HepG2 (cell line): Measurements from ENCODE around the gene SLA2. TPM values are rescaled to one million over a fixed set of nuclear protein-coding genes. Genes with fewer than 3 reads are reported as not detected.

Experiments used
- ARID2 ChIP-seq: sonication (generic); formaldehyde crosslinking; IDR thresholded peaks from 2 replicates; pipeline ENCODE4 v1.8.1; 2022; ENCODE audit warnings: mild to moderate bottlenecking, missing genetic modification reagents, borderline replicate concordance
- FOXA1 ChIP-seq, 2 experiments: fragments of 450-650 bp in 1 of 2; sonication (generic) in 1 of 2; formaldehyde crosslinking in 1 of 2; IDR thresholded peaks; 2 replicates each; pipeline versions ENCODE4 v1.4.0 to v1.6.1; 2016 to 2020; ENCODE audit warnings: missing genetic modification reagents in 1 of 2
- GATA4 ChIP-seq: sonication (generic); IDR thresholded peaks from 2 replicates; pipeline ENCODE4 v1.6.1; 2016; ENCODE audit warnings: antibody characterized with exemption, low read depth, borderline replicate concordance
- KLF11 ChIP-seq: IDR thresholded peaks from 2 replicates; pipeline ENCODE4 v1.6.1; 2016; ENCODE audit warnings: missing compliant biosample characterization
- MEIS2 ChIP-seq: sonication (generic); formaldehyde crosslinking; IDR thresholded peaks from 2 replicates; pipeline ENCODE4 v1.9.0; 2021; ENCODE audit warnings: mild to moderate bottlenecking, missing genetic modification reagents
- NFATC3 ChIP-seq: sonication (generic); formaldehyde crosslinking; IDR thresholded peaks from 2 replicates; pipeline ENCODE4 v1.5.1; 2020; ENCODE audit warnings: mild to moderate bottlenecking, missing genetic modification reagents
- PCBP2 ChIP-seq: fragments of 200-400 bp; formaldehyde crosslinking; optimal IDR thresholded peaks from 2 replicates; pipeline ENCODE3; 2018; ENCODE audit warnings: low read length, low read depth; ENCODE audit not compliant: poor library complexity, severe bottlenecking
- PLRG1 ChIP-seq: fragments of 450-650 bp; conservative IDR thresholded peaks from 2 replicates; pipeline ENCODE4 v1.6.1; 2016
- SP140L ChIP-seq: sonication (generic); formaldehyde crosslinking; IDR thresholded peaks from 2 replicates; pipeline ENCODE4 v1.4.0; 2020; ENCODE audit warnings: missing genetic modification reagents, borderline replicate concordance
- SSRP1 ChIP-seq: IDR thresholded peaks from 2 replicates; pipeline ENCODE4 v1.6.1; 2016; ENCODE audit warnings: control low read depth
- YEATS4 ChIP-seq: sonication (generic); formaldehyde crosslinking; IDR thresholded peaks from 2 replicates; pipeline ENCODE4 v1.4.0; 2020; ENCODE audit warnings: missing genetic modification reagents, borderline replicate concordance
- ZC3H4 ChIP-seq: sonication (generic); formaldehyde crosslinking; IDR thresholded peaks from 2 replicates; pipeline ENCODE4 v1.4.0; 2020; ENCODE audit warnings: missing genetic modification reagents, borderline replicate concordance
- ZFP36L1 ChIP-seq: sonication (generic); formaldehyde crosslinking; IDR thresholded peaks from 2 replicates; pipeline ENCODE4 v1.8.0; 2022; ENCODE audit warnings: mild to moderate bottlenecking, missing genetic modification reagents, moderate library complexity
- ZKSCAN8 ChIP-seq: IDR thresholded peaks from 2 replicates; pipeline ENCODE4 v1.6.1; 2016; ENCODE audit warnings: borderline replicate concordance, missing genetic modification reagents, missing compliant biosample characterization
- ZNF124 ChIP-seq: sonication (generic); formaldehyde crosslinking; IDR thresholded peaks from 2 replicates; pipeline ENCODE4 v1.4.0; 2020; ENCODE audit warnings: missing genetic modification reagents
- ZNF143 ChIP-seq: sonication (generic); formaldehyde crosslinking; IDR thresholded peaks from 2 replicates; pipeline ENCODE4 v1.4.0; 2020; ENCODE audit warnings: missing genetic modification reagents
- ZNF614 ChIP-seq: IDR thresholded peaks from 2 replicates; pipeline ENCODE4 v1.6.1; 2018; ENCODE audit warnings: missing biosample characterization, missing genetic modification reagents, inconsistent platforms, borderline replicate concordance
- ZNF652 ChIP-seq: IDR thresholded peaks from 2 replicates; pipeline ENCODE4 v1.6.1; 2016; ENCODE audit warnings: low read depth, borderline replicate concordance
- ZNF788 ChIP-seq: sonication (generic); formaldehyde crosslinking; IDR thresholded peaks from 2 replicates; pipeline ENCODE4 v1.5.0; 2020; ENCODE audit warnings: mild to moderate bottlenecking, missing genetic modification reagents, borderline replicate concordance
- polyA plus RNA-seq, 8 experiments: library from polyadenylated mRNA; depleted of rRNA in 3 of 8; stranded (reverse) in 7 of 8; unstranded in 1 of 8; fragments of >200 nt; fragmentation: Illumina TruSeq in 4 of 8; extraction: Trizol in 4 of 8; gene quantifications; 2 replicates each; pipeline versions ENCODE4 v1.2.1 to v1.2.3, GENCODE V29; 2011 to 2016; ENCODE audit warnings: low read depth in 4 of 8, missing spikeins in 1 of 8, mixed read lengths in 1 of 8; ENCODE audit not compliant: insufficient read depth in 1 of 8
- total RNA-seq, 5 experiments: library from RNA; depleted of rRNA; stranded (reverse); fragments of >200 nt; fragmentation: Illumina TruSeq; extraction: Trizol; gene quantifications; 2 replicates each; pipeline ENCODE4 v1.2.3, GENCODE V29; 2016; ENCODE audit warnings: low read depth in 1 of 5
- TF ChIP-seq, protein P1 (sequence below): sonication (generic); formaldehyde crosslinking; IDR thresholded peaks from 2 replicates; pipeline ENCODE4 v1.4.0; 2020; ENCODE audit warnings: missing genetic modification reagents, mild to moderate bottlenecking, borderline replicate concordance
- TF ChIP-seq, protein P2 (sequence below): IDR thresholded peaks from 2 replicates; pipeline ENCODE4 v1.6.1; 2016; ENCODE audit warnings: control low read depth
- TF ChIP-seq, protein P3 (sequence below): sonication (generic); formaldehyde crosslinking; IDR thresholded peaks from 2 replicates; pipeline ENCODE4 v1.5.1; 2020; ENCODE audit warnings: missing genetic modification reagents, mild to moderate bottlenecking, borderline replicate concordance
- TF ChIP-seq, protein P4 (sequence below): sonication (generic); formaldehyde crosslinking; IDR thresholded peaks from 2 replicates; pipeline ENCODE4 v1.4.0; 2020; ENCODE audit warnings: missing genetic modification reagents

SLA2 gene
- total and polyA plus RNA-seq, 2 of the 13 experiments (the other 11 are each of a cell fraction or from before 2014, with no cell fraction given) = 1.6 to 3.6 TPM

DNA sequence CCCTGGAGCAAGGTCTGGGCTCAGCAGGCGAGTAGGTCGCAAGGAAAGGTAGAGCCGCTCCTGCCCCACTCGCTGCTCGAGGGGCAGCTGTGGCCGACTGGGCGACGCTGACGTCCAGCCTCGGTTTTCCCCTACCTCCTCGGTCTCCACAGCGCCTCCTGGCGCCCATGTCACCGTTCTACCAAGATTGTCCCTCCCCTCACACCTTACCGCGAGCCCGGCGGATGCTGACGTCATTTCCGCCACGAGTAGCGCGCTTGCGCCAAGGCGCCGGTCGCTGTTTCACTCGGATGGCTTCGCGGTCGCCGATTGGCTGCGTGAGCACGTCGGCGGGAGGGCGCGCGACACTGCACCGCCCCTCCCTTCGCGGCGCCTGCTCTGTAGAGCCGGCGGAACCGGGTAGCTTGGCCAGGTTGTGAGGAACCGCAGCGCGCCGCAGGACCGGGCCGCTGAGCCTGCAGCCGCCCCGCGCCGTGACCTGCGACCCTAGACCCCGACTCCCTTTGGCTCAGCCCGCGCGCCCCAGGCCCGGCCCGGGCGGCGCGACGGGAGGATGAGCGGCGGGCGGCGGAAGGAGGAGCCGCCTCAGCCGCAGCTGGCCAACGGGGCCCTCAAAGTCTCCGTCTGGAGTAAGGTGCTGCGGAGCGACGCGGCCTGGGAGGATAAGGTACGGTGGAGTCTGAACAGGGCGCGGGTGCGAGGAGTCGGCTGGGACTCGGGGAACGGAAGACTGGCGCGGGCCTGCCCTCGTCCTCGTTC is 40.4 kb downstream of the SLA2 start, which contains the start of gene RAB5IF (continued):
- TF ChIP-seq, protein P1, sequence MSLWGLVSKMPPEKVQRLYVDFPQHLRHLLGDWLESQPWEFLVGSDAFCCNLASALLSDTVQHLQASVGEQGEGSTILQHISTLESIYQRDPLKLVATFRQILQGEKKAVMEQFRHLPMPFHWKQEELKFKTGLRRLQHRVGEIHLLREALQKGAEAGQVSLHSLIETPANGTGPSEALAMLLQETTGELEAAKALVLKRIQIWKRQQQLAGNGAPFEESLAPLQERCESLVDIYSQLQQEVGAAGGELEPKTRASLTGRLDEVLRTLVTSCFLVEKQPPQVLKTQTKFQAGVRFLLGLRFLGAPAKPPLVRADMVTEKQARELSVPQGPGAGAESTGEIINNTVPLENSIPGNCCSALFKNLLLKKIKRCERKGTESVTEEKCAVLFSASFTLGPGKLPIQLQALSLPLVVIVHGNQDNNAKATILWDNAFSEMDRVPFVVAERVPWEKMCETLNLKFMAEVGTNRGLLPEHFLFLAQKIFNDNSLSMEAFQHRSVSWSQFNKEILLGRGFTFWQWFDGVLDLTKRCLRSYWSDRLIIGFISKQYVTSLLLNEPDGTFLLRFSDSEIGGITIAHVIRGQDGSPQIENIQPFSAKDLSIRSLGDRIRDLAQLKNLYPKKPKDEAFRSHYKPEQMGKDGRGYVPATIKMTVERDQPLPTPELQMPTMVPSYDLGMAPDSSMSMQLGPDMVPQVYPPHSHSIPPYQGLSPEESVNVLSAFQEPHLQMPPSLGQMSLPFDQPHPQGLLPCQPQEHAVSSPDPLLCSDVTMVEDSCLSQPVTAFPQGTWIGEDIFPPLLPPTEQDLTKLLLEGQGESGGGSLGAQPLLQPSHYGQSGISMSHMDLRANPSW (CRISPR knock-in tag) = peak; percentile 99
- no peak for TF ChIP-seq FOXA1 (IDR thresholded peaks at IDR 0.05)
- peak; percentile 81 for TF ChIP-seq FOXA1 (CRISPR knock-in tag; IDR thresholded peaks at IDR 0.05)
- peak; percentile 49; the same call in 1 of the 2 replicates for TF ChIP-seq ZNF652 (CRISPR knock-in tag)
- TF ChIP-seq ARID2 (CRISPR knock-in tag) = no peak; the same call in 1 of the 2 replicates
- peak; percentile 91; the same call in 1 of the 2 replicates for TF ChIP-seq GATA4
- no peak; the same call in 1 of the 2 replicates for TF ChIP-seq ZC3H4 (CRISPR knock-in tag)
- peak; percentile 55; the same call in 1 of the 2 replicates for TF ChIP-seq ZFP36L1
- TF ChIP-seq MEIS2 (CRISPR knock-in tag) = peak; percentile 93
- TF ChIP-seq NFATC3 (CRISPR knock-in tag) = 0 out of 2 replicates have a peak, but pooled peaks have one; percentile 72
- no peak for TF ChIP-seq SP140L (CRISPR knock-in tag)
- TF ChIP-seq ZNF788 = peak; percentile 99; the same call in 1 of the 2 replicates
- TF ChIP-seq ZKSCAN8 (CRISPR knock-in tag) = peak; percentile 98
- TF ChIP-seq PLRG1 = no peak
- TF ChIP-seq ZNF614 = peak; percentile 90
- TF ChIP-seq ZNF124 (CRISPR knock-in tag) = peak; percentile 97
- TF ChIP-seq PCBP2 = no peak
- TF ChIP-seq KLF11 (CRISPR knock-in tag) = peak; percentile 96
- peak; percentile 98 for TF ChIP-seq YEATS4
- TF ChIP-seq, protein P2, sequence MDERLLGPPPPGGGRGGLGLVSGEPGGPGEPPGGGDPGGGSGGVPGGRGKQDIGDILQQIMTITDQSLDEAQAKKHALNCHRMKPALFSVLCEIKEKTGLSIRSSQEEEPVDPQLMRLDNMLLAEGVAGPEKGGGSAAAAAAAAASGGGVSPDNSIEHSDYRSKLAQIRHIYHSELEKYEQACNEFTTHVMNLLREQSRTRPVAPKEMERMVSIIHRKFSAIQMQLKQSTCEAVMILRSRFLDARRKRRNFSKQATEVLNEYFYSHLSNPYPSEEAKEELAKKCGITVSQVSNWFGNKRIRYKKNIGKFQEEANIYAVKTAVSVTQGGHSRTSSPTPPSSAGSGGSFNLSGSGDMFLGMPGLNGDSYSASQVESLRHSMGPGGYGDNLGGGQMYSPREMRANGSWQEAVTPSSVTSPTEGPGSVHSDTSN (CRISPR knock-in tag) = peak; percentile 35; the same call in 1 of the 2 replicates
- TF ChIP-seq, protein P3, sequence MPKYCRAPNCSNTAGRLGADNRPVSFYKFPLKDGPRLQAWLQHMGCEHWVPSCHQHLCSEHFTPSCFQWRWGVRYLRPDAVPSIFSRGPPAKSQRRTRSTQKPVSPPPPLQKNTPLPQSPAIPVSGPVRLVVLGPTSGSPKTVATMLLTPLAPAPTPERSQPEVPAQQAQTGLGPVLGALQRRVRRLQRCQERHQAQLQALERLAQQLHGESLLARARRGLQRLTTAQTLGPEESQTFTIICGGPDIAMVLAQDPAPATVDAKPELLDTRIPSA (CRISPR knock-in tag) = no peak
- TF ChIP-seq, protein P4, sequence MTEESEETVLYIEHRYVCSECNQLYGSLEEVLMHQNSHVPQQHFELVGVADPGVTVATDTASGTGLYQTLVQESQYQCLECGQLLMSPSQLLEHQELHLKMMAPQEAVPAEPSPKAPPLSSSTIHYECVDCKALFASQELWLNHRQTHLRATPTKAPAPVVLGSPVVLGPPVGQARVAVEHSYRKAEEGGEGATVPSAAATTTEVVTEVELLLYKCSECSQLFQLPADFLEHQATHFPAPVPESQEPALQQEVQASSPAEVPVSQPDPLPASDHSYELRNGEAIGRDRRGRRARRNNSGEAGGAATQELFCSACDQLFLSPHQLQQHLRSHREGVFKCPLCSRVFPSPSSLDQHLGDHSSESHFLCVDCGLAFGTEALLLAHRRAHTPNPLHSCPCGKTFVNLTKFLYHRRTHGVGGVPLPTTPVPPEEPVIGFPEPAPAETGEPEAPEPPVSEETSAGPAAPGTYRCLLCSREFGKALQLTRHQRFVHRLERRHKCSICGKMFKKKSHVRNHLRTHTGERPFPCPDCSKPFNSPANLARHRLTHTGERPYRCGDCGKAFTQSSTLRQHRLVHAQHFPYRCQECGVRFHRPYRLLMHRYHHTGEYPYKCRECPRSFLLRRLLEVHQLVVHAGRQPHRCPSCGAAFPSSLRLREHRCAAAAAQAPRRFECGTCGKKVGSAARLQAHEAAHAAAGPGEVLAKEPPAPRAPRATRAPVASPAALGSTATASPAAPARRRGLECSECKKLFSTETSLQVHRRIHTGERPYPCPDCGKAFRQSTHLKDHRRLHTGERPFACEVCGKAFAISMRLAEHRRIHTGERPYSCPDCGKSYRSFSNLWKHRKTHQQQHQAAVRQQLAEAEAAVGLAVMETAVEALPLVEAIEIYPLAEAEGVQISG (CRISPR knock-in tag) = peak; percentile 96
- TF ChIP-seq ZNF143 (CRISPR knock-in tag) = peak; percentile 21
- no peak; the same call in none of the 2 replicates for TF ChIP-seq SSRP1 (CRISPR knock-in tag)
